Ovary (tissue), 3 donors: Measurements from ENCODE around the gene GPN1.

Source experiments
- CTCF ChIP-seq, 3 donors: fragments of 450-650 bp in 2 of 3; fragments of 200-600 bp in 1 of 3; IDR thresholded peaks; one replicate each; pipeline versions ENCODE4 v1.5.1 to v1.8.0; 2016 to 2022; ENCODE audit warnings: antibody characterized with exemption in 3 of 3, mild to moderate bottlenecking in 1 of 3
- EP300 ChIP-seq: sonication (generic); formaldehyde crosslinking; IDR thresholded peaks from one replicate; pipeline ENCODE4 v1.6.1; 2017; ENCODE audit warnings: antibody characterized with exemption
- POLR2A ChIP-seq: fragments of 450-650 bp; IDR thresholded peaks from one replicate; pipeline ENCODE4 v1.6.1; 2017; ENCODE audit warnings: antibody characterized with exemption, mild to moderate bottlenecking, moderate library complexity
- donor health status: DM: no; HTN: no; CAD: no.

GRCh38 chr2:27622921-27623384 is 5.9 kb upstream of the GPN1 start:
- no peak for TF ChIP-seq POLR2A
- TF ChIP-seq CTCF (IDR thresholded peaks at IDR 0.05), result no peak
- no peak for TF ChIP-seq EP300
